HepG2 (cell line): ENCODE data around the gene INSRR. TPM values are rescaled to one million over a fixed set of nuclear protein-coding genes. Genes with fewer than 3 reads are reported as not detected.
A peak's percentile ranks its signal among the peaks of the same experiment; 100 is the strongest.

Experiments used
- ATF1 ChIP-seq: IDR thresholded peaks from 2 replicates; pipeline ENCODE4 v1.6.1; 2016; ENCODE audit warnings: mild to moderate bottlenecking, control low read depth
- BCL6 ChIP-seq: IDR thresholded peaks from 2 replicates; pipeline ENCODE4 v1.6.1; 2016; ENCODE audit warnings: missing genetic modification reagents, missing compliant biosample characterization
- CCAR2 ChIP-seq: fragments of 200-400 bp; formaldehyde crosslinking; optimal IDR thresholded peaks from 2 replicates; pipeline ENCODE3; 2018; ENCODE audit warnings: low read depth, mild to moderate bottlenecking, low read length, moderate library complexity
- KDM1A ChIP-seq: IDR thresholded peaks from 2 replicates; pipeline ENCODE4 v1.6.1; 2016; ENCODE audit warnings: missing compliant biosample characterization
- PAX8 ChIP-seq: sonication (generic); formaldehyde crosslinking; IDR thresholded peaks from 2 replicates; pipeline ENCODE4 v1.8.0; 2022; ENCODE audit warnings: mild to moderate bottlenecking, missing genetic modification reagents, borderline replicate concordance
- PHF21A ChIP-seq: sonication (generic); formaldehyde crosslinking; IDR thresholded peaks from 2 replicates; pipeline ENCODE4 v1.5.0; 2020; ENCODE audit warnings: mild to moderate bottlenecking, missing genetic modification reagents
- REL ChIP-seq: sonication (generic); formaldehyde crosslinking; conservative IDR thresholded peaks from 2 replicates; pipeline ENCODE4 v1.8.0; 2022; ENCODE audit warnings: mild to moderate bottlenecking, missing genetic modification reagents, moderate library complexity
- RELA ChIP-seq: sonication (generic); formaldehyde crosslinking; IDR thresholded peaks from 2 replicates; pipeline ENCODE4 v1.4.0; 2020; ENCODE audit warnings: missing genetic modification reagents
- SMAD3 ChIP-seq: sonication (generic); formaldehyde crosslinking; IDR thresholded peaks from 2 replicates; pipeline ENCODE4 v1.4.0; 2020; ENCODE audit warnings: missing genetic modification reagents
- SP2 ChIP-seq: sonication (generic); formaldehyde crosslinking; IDR thresholded peaks from 2 replicates; pipeline ENCODE4 v1.5.1; 2020; ENCODE audit warnings: mild to moderate bottlenecking, missing genetic modification reagents
- ZNF232 ChIP-seq: sonication (generic); formaldehyde crosslinking; IDR thresholded peaks from 2 replicates; pipeline ENCODE4 v1.4.0; 2020; ENCODE audit warnings: missing genetic modification reagents, borderline replicate concordance
- ZNF317 ChIP-seq: sonication (generic); formaldehyde crosslinking; IDR thresholded peaks from 2 replicates; pipeline ENCODE4 v1.5.0; 2020; ENCODE audit warnings: mild to moderate bottlenecking, missing genetic modification reagents
- ZNF44 ChIP-seq: sonication (generic); formaldehyde crosslinking; IDR thresholded peaks from 2 replicates; pipeline ENCODE4 v1.5.1; 2020; ENCODE audit warnings: mild to moderate bottlenecking, missing genetic modification reagents
- ZNF749 ChIP-seq: sonication (generic); formaldehyde crosslinking; IDR thresholded peaks from 2 replicates; pipeline ENCODE4 v1.8.0; 2022; ENCODE audit warnings: mild to moderate bottlenecking, missing genetic modification reagents, moderate library complexity, borderline replicate concordance
- ZNF878 ChIP-seq: sonication (generic); formaldehyde crosslinking; IDR thresholded peaks from 2 replicates; pipeline ENCODE4 v1.8.1; 2023; ENCODE audit warnings: mild to moderate bottlenecking, missing genetic modification reagents, moderate library complexity
- polyA plus RNA-seq, 8 experiments: library from polyadenylated mRNA; depleted of rRNA in 3 of 8; stranded (reverse) in 7 of 8; unstranded in 1 of 8; fragments of >200 nt; fragmentation: Illumina TruSeq in 4 of 8; extraction: Trizol in 4 of 8; gene quantifications; 2 replicates each; pipeline versions ENCODE4 v1.2.1 to v1.2.3, GENCODE V29; 2011 to 2016; ENCODE audit warnings: low read depth in 4 of 8, missing spikeins in 1 of 8, mixed read lengths in 1 of 8; ENCODE audit not compliant: insufficient read depth in 1 of 8
- total RNA-seq, 5 experiments: library from RNA; depleted of rRNA; stranded (reverse); fragments of >200 nt; fragmentation: Illumina TruSeq; extraction: Trizol; gene quantifications; 2 replicates each; pipeline ENCODE4 v1.2.3, GENCODE V29; 2016; ENCODE audit warnings: low read depth in 1 of 5
- TF ChIP-seq, protein P1 (sequence below): sonication (generic); formaldehyde crosslinking; IDR thresholded peaks from 2 replicates; pipeline ENCODE4 v1.4.0; 2020; ENCODE audit warnings: mild to moderate bottlenecking, missing genetic modification reagents
- TF ChIP-seq, protein P2 (sequence below): sonication (generic); formaldehyde crosslinking; IDR thresholded peaks from 2 replicates; pipeline ENCODE4 v1.5.0; 2020; ENCODE audit warnings: missing genetic modification reagents, mild to moderate bottlenecking, borderline replicate concordance
- TF ChIP-seq, protein P3 (sequence below): sonication (generic); formaldehyde crosslinking; IDR thresholded peaks from 2 replicates; pipeline ENCODE4 v1.5.1; 2020; ENCODE audit warnings: missing genetic modification reagents, mild to moderate bottlenecking, borderline replicate concordance
- TF ChIP-seq, protein P4 (sequence below): sonication (generic); formaldehyde crosslinking; IDR thresholded peaks from 2 replicates; pipeline ENCODE4 v1.4.0; 2020; ENCODE audit warnings: missing genetic modification reagents
- TF ChIP-seq, protein P5 (sequence below): sonication (generic); formaldehyde crosslinking; IDR thresholded peaks from 2 replicates; pipeline ENCODE4 v1.4.0; 2020; ENCODE audit warnings: mild to moderate bottlenecking, missing genetic modification reagents

The INSRR gene
- total and polyA plus RNA-seq, 2 of the 13 experiments (the other 11 are each of a cell fraction or from before 2014, with no cell fraction given) = not detected

DNA sequence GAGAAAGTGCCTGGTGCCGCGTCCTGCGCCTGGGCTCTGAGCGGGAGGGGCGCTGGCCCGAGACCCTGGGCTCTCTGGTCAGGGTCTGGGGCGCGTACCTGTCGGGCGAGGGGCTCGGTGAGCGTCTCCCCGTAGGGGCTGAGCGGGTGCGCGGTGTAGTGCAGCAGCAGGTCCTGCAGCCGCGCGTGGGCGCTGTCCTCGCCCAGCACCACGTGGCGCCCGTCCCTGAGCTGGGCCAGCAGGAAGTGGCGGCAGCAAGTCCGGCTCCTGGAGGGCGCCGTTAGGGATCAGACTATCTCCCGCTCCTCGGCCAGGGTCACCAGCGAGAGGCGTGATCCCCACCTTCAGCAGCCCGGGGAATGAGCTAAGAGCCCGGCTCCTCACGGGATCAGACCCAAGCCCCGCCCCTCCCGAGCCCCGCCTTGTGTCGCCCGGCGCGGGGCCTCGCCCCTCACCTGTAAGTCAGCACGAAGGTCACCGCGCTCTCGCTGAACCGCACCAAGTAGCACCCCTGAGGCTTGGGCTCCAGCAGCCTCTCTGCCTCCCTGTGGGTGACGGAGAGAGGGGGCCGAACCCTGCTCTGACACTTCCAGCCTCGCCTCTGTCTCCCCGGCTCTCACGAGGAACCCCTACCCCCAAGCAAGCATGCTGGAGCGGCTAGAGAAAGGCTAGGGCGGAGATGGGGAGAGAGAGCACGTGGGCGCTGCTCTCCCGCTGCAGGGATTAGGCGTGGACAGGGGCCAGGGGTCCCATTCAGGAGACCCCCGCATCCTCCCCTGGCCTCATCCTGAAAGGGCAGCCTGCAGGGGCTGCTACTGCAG, 45.0 kb downstream of the INSRR start (continued):
- TF ChIP-seq, protein P1, sequence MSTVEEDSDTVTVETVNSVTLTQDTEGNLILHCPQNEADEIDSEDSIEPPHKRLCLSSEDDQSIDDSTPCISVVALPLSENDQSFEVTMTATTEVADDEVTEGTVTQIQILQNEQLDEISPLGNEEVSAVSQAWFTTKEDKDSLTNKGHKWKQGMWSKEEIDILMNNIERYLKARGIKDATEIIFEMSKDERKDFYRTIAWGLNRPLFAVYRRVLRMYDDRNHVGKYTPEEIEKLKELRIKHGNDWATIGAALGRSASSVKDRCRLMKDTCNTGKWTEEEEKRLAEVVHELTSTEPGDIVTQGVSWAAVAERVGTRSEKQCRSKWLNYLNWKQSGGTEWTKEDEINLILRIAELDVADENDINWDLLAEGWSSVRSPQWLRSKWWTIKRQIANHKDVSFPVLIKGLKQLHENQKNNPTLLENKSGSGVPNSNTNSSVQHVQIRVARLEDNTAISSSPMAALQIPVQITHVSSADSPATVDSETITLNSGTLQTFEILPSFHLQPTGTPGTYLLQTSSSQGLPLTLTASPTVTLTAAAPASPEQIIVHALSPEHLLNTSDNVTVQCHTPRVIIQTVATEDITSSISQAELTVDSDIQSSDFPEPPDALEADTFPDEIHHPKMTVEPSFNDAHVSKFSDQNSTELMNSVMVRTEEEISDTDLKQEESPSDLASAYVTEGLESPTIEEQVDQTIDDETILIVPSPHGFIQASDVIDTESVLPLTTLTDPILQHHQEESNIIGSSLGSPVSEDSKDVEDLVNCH (CRISPR knock-in tag) = no peak
- TF ChIP-seq, protein P2, sequence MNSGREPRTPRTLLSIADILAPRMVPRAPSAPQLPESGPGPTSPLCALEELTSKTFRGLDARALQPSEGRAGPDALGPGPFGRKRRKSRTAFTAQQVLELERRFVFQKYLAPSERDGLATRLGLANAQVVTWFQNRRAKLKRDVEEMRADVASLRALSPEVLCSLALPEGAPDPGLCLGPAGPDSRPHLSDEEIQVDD (CRISPR knock-in tag) = peak; percentile 96
- TF ChIP-seq PAX8 (CRISPR knock-in tag) (0 out of 2 replicates have a peak, but pooled peaks have one; percentile 34), ZNF878 (CRISPR knock-in tag) (no peak), BCL6 (CRISPR knock-in tag) (peak; percentile 37; the same call in 1 of the 2 replicates), ZNF44 (0 out of 2 replicates have a peak, but pooled peaks have one; percentile 40), SMAD3 (CRISPR knock-in tag) (peak; percentile 65; the same call in 1 of the 2 replicates), ZNF749 (peak; percentile 44; the same call in 1 of the 2 replicates), ATF1 (CRISPR knock-in tag) (no peak), REL (0 out of 2 replicates have a peak, but pooled peaks have one; percentile 20), RELA (no peak), PHF21A (CRISPR knock-in tag) (no peak), ZNF317 (CRISPR knock-in tag) (no peak; the same call in 1 of the 2 replicates), SP2 (CRISPR knock-in tag) (no peak), ZNF232 (peak; percentile 88), CCAR2 (no peak), KDM1A (CRISPR knock-in tag) (no peak)
- TF ChIP-seq, protein P3, sequence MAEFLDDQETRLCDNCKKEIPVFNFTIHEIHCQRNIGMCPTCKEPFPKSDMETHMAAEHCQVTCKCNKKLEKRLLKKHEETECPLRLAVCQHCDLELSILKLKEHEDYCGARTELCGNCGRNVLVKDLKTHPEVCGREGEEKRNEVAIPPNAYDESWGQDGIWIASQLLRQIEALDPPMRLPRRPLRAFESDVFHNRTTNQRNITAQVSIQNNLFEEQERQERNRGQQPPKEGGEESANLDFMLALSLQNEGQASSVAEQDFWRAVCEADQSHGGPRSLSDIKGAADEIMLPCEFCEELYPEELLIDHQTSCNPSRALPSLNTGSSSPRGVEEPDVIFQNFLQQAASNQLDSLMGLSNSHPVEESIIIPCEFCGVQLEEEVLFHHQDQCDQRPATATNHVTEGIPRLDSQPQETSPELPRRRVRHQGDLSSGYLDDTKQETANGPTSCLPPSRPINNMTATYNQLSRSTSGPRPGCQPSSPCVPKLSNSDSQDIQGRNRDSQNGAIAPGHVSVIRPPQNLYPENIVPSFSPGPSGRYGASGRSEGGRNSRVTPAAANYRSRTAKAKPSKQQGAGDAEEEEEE (CRISPR knock-in tag) = no peak
- TF ChIP-seq, protein P4, sequence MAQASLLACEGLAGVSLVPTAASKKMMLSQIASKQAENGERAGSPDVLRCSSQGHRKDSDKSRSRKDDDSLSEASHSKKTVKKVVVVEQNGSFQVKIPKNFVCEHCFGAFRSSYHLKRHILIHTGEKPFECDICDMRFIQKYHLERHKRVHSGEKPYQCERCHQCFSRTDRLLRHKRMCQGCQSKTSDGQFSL (CRISPR knock-in tag) = no peak
- TF ChIP-seq, protein P5, sequence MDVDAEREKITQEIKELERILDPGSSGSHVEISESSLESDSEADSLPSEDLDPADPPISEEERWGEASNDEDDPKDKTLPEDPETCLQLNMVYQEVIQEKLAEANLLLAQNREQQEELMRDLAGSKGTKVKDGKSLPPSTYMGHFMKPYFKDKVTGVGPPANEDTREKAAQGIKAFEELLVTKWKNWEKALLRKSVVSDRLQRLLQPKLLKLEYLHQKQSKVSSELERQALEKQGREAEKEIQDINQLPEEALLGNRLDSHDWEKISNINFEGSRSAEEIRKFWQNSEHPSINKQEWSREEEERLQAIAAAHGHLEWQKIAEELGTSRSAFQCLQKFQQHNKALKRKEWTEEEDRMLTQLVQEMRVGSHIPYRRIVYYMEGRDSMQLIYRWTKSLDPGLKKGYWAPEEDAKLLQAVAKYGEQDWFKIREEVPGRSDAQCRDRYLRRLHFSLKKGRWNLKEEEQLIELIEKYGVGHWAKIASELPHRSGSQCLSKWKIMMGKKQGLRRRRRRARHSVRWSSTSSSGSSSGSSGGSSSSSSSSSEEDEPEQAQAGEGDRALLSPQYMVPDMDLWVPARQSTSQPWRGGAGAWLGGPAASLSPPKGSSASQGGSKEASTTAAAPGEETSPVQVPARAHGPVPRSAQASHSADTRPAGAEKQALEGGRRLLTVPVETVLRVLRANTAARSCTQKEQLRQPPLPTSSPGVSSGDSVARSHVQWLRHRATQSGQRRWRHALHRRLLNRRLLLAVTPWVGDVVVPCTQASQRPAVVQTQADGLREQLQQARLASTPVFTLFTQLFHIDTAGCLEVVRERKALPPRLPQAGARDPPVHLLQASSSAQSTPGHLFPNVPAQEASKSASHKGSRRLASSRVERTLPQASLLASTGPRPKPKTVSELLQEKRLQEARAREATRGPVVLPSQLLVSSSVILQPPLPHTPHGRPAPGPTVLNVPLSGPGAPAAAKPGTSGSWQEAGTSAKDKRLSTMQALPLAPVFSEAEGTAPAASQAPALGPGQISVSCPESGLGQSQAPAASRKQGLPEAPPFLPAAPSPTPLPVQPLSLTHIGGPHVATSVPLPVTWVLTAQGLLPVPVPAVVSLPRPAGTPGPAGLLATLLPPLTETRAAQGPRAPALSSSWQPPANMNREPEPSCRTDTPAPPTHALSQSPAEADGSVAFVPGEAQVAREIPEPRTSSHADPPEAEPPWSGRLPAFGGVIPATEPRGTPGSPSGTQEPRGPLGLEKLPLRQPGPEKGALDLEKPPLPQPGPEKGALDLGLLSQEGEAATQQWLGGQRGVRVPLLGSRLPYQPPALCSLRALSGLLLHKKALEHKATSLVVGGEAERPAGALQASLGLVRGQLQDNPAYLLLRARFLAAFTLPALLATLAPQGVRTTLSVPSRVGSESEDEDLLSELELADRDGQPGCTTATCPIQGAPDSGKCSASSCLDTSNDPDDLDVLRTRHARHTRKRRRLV (CRISPR knock-in tag) = no peak
